T1000 (cell line): Measurements from ENCODE around the gene ARHGEF6.

Source experiments
- DNase-seq: peaks from one replicate; lab custom pipeline; 2025; ENCODE audit warnings: mixed read lengths; lab: John Stamatoyannopoulos, UW

The ARHGEF6 gene

GRCh38 chrX:136694431-136695087 is 86.2 kb downstream of the ARHGEF6 start:
- DNase-seq = no peak

GRCh38 chrX:136692271-136692670 is 88.5 kb downstream of the ARHGEF6 start:
- DNase-seq = no peak

DNA sequence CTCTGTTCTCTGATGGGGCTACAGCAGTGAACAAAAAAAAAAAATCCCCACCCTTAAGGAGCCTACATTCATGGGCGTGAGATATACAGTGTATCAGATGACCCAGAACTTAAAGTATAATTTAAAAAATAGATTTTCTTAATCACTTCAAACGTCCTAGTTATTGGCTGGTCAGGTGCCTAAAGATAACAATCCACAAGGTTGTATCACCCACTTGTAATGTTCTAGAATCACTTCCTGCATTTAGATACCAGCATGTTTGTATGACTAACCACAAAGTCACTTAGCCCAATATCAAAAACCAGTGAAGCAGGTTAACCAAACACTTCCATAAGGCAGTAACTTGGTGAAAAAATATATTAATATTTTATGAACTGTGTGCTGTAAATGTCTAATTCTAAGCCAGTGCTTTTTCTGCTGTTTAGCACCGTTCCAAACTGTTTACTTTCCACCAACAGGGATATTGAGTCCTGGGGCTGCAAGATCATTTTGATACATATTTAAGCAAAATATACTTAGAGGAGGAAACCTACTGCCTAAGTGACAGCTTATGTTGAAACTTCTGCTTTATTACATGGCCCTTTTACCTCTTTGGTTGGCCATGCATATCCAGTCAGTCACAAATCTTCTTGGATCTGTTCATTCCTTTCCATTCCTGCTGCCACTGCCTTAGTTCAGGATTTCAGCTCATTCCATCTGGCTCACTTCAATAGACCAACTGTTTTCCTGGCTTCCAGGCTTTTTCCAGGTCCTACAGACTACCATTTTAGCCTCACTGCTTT is 89.5 kb downstream of the ARHGEF6 start:
- DNase-seq = no peak

DNA sequence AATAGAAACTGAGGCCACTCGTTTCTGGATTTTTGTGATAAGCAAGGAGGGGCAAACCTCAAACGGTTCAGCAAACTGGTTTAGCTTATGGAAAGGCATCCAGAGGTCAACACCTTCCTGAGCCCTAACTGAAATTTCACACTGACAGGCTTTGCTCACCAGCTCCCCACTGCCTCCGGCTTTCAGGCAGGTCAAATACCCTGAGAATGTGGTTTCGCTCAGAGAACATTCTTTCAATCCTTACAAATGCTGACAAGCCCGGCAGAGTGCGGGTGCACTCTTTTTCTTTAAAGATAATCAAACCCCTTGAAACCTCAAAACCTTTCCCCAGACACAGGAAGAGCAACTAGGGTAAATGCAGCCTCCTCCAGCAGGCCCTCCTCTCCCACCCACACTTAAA is 91.3 kb downstream of the ARHGEF6 start:
- no peak for DNase-seq

DNA sequence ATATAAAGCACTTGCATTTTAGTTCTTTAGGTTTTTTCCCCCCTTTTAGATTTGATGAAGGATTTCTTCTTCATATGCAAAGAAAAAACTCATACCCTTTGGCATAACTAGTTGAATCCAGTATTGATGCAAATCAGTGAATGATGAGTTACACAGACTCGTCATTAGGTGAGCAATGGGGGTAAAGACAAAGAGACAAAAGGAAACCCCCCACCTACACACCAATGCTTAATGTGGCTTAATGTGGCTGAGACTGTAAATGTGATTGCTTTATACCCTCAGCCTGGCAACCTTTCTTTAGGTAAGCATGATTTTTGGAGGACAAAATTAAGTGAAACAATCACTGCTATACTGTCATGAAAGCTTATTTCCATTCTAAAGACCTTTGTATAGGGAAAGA is 93.3 kb downstream of the ARHGEF6 start:
- no peak for DNase-seq

GRCh38 chrX:136684120-136684519 is 96.6 kb downstream of the ARHGEF6 start:
- DNase-seq = no peak

DNA sequence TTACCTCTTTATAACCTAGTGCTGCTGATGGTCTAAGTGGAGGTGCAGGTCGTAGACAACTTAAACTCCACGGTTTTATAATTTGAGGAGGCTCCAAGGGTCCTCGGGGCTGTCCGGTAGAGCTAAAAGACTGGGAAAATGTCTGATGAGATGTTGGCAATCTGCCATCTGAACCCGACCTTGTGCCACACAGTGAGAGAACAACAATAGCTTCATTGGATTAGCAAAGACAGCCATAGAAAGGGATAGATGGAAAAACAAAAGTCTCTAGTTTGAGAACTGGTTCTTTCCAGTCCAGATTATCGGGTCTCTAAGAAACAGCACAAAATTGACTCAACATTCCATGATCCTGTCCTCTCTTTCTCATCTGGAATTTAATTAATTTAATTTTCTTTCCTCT is 101.2 kb downstream of the ARHGEF6 start:
- DNase-seq = no peak

- DNase-seq = no peak
Measured at GRCh38 chrX:136674270-136674985, 106.3 kb downstream of the ARHGEF6 start.

- no peak for DNase-seq
Measured at GRCh38 chrX:136671006-136671610, 109.6 kb downstream of the ARHGEF6 start.

GRCh38 chrX:136667446-136668168 is 113.1 kb downstream of the ARHGEF6 start:
- DNase-seq = no peak

DNA sequence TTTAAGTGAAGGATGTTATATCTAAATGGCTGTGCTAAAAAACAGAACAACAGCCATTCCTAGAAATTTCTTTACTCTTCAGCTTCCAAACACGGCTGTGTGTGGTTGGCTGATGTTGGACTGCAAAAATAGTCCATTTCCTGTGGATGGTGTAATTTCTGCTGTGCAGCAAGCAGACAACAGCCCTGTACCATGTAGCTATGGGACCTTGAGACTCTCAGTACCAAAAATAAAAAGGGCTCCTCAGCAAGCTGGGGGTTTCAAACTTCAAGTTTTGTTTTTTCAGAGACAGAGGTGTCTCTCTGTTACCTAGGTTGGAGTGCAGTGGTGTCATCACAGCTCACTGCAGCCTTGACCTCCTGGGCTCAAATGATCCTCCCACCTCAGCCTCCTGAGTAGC is 114.6 kb downstream of the ARHGEF6 start:
- DNase-seq = no peak

DNA sequence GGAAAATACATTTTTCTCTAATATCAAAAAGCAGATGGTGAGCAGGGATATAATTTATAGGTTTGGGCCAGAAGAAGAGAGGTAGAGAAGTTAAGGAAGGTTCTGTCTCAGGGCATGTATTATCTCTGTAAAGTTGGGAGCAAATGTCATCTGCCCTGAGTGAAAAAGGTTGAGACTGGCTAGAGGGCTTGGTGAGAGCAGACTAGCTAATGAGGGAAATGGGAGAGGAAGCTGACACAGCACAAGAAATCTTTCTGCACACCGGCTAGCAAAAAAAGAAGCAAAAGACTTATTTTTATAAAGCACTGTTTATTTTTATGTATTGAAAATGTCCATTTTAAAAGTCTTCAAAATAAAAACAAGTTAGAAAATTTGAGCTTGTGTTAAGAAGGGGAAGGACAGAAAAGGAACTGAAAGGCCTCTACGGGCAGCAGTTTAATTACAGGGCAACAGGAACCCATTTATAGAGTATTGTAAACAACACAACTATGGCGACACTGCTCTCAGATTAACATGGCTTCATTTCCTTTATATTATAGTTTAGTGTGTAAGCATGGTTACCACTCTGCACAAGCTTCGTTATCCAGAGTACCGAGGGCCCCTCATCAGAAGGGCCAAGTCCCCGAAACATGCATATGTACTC is 115.4 kb downstream of the ARHGEF6 start:
- no peak for DNase-seq

GRCh38 chrX:136662976-136663375 is 117.8 kb downstream of the ARHGEF6 start:
- DNase-seq = no peak

DNA sequence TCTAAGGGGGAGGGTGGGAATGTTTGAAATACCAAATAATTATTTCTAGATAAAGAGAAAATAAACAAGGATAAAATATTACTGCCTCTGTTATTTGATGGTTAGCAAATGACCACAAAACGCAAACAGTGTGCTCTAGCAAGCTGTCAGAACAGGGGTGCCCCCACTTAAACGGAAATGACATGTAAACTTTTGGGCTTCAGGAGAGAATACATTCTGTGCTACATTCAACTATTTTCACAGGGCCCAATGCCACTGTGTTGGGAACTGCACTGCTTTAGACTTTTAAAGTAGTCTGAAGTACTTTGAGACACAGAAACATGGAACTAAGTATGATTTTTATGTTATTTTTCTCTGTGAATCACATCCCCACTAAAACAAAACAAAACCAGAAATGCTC is 118.6 kb downstream of the ARHGEF6 start:
- no peak for DNase-seq

- no peak for DNase-seq
Measured at GRCh38 chrX:136660896-136661295, 119.8 kb downstream of the ARHGEF6 start.

GRCh38 chrX:136659174-136659573 is 121.6 kb downstream of the ARHGEF6 start:
- no peak for DNase-seq

DNA sequence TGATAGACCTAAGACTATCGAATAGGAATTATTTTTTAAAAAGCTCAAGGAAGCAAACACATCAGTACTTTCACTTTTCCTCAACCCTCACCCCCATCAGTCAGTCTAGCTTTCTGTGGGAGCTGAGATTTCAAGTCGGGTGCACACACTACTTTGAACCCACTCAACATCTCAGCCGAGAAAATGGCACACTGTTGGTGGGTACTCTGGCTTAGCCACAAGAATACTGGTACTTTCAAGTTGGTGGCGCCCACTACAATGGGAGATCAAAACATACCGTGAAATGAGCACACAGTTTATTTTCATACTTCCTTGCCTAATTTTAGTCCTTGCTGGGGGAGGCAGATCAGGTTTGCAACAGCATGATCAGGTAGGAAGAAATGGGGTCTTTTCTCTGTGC is 122.6 kb downstream of the ARHGEF6 start:
- no peak for DNase-seq

DNA sequence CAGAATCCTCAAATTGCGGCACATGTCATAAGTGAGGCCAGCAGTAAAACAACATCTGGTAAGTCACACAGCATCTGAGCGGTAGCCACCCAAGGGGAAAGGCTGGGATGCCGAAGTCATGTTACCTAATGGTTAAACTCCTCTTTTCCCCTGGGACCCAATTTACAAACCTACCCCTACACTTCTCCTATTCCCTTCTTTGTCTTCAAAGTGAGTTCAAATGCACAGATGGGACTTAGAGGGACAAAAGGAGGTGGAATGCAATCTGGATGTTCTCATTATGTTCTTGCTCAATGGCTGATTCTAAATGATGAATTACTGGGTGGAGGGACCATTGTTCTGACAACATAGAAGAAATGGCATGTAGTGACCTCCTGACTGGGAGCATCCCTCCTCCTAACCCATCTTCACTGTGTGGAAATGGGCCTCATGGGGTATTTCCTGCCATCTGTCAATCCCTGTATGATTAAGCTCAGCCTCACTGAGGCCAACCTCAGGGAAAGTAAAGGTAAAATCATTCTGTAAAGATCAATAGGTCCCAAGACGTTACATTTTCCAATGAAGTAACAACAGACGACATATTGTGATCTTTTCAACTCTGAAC is 124.3 kb downstream of the ARHGEF6 start:
- DNase-seq = no peak

DNA sequence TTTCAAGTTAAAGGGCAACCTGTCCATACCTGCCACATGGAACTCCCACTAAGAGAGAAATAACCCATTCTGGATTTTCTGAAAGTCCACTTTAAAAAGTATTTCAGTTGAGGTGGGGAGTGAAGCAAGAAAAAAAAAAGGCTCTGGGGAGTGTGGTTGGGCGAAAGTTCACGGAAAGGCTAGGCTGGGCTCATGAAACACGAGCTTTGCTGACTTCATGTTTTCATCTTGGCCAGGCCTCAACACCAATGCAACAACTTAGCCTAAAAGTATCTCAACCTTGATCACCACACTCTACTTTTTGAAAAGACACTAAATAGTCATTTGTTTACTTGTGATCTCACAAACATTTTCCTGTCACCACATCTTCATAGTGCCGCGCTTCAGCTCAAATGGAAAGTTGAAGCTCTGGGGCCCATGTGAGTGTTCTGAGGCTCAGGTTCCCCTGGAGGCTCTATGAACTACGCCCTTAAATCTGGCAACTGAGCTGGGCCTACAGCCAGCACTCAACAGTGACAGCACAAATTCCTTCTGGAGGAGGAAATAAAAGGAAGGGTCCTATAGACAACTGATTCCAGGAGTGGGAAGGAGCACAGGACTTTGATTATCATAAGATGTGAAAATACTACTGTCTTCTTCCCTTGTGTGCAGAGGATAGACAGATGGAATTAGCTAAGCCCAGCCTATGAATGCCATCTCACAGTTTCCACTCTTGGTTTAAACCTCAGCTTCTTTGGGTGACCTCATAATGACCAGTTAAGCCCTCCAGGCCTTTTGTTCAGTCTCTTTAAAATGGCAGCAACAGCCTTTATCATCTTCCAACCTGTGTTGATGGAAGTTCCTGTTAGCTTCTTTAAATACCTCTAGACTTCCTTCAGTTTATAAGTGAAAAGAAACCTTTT is 127.7 kb downstream of the ARHGEF6 start:
- DNase-seq = no peak

GRCh38 chrX:136650811-136651210 is 129.9 kb downstream of the ARHGEF6 start:
- DNase-seq = no peak
